DOHH2 (cell line): ENCODE data around the gene ARL8B.

Experiments
- CTCF ChIP-seq: fragments of 200-600 bp; sonication (generic); IDR thresholded peaks from one replicate; pipeline ENCODE4 v1.5.1; 2014; ENCODE audit warnings: antibody characterized with exemption, mild to moderate bottlenecking, low read depth, low read length; ENCODE audit not compliant: poor library complexity, severe bottlenecking
- EZH2phosphoT487 ChIP-seq: fragments of 200-600 bp; sonication (generic); IDR thresholded peaks from 2 replicates; pipeline ENCODE4 v1.6.1; 2017; ENCODE audit warnings: borderline replicate concordance, mild to moderate bottlenecking, antibody characterized with exemption, low read length, moderate library complexity, mixed read lengths

GRCh38 chr3:5153074-5153473 lies 31.0 kb downstream of the ARL8B start:
- TF ChIP-seq EZH2phosphoT487, result no peak
- no peak for TF ChIP-seq CTCF
